Neural progenitor cell (in vitro differentiated cells): ENCODE measurements around the gene FBP1. TPM values are rescaled to one million over a fixed set of nuclear protein-coding genes. Genes with fewer than 3 reads are reported as not detected.

Experiments used
- DNase-seq: peaks from one replicate; pipeline ENCODE4 v3.0.0-alpha.2; 2016; ENCODE audit warnings: low spot score
- H2AFZ ChIP-seq: fragments of 200-600 bp; sonication (generic); replicated peaks from 2 replicates; pipeline ENCODE4 v1.6.1; 2016; ENCODE audit warnings: antibody characterized with exemption
- H3F3A ChIP-seq: fragments of 200-600 bp; sonication (generic); 2 replicates; pipeline ENCODE4 v1.6.1; 2016; ENCODE audit warnings: antibody characterized with exemption, low read depth
- H3K27ac ChIP-seq: fragments of 200-600 bp; sonication (generic); 2 replicates; pipeline ENCODE4 v1.5.1; 2016; ENCODE audit warnings: mild to moderate bottlenecking
- H3K27me3 ChIP-seq: fragments of 200-600 bp; sonication (generic); 2 replicates; pipeline ENCODE4 v1.6.1; 2016; ENCODE audit warnings: mild to moderate bottlenecking, moderate library complexity
- H3K36me3 ChIP-seq: fragments of 200-600 bp; sonication (generic); 2 replicates; pipeline ENCODE4 v1.5.1; 2016
- H3K4me1 ChIP-seq: fragments of 200-600 bp; sonication (generic); 2 replicates; pipeline ENCODE4 v1.6.1; 2016; ENCODE audit warnings: mixed run types
- H3K4me2 ChIP-seq: fragments of 200-600 bp; sonication (generic); 2 replicates; pipeline ENCODE4 v1.6.1; 2016
- H3K4me3 ChIP-seq: fragments of 200-600 bp; sonication (generic); 2 replicates; pipeline ENCODE4 v1.5.1; 2016
- H3K79me2 ChIP-seq: fragments of 200-600 bp; sonication (generic); 2 replicates; pipeline ENCODE4 v1.6.1; 2016; ENCODE audit warnings: low read depth
- H3K9ac ChIP-seq: fragments of 200-600 bp; sonication (generic); 2 replicates; pipeline ENCODE4 v1.6.1; 2016
- H3K9me3 ChIP-seq: fragments of 200-600 bp; sonication (generic); 2 replicates; pipeline ENCODE4 v1.5.1; 2016; ENCODE audit warnings: low read depth
- H4K20me1 ChIP-seq: fragments of 200-600 bp; sonication (generic); 2 replicates; pipeline ENCODE4 v1.6.1; 2016; ENCODE audit warnings: low read depth
- H3K27ac Mint-ChIP-seq: 3 replicates; pipeline ENCODE4 v1.8.0; 2021; ENCODE audit warnings: mixed read lengths
- H3K27me3 Mint-ChIP-seq: 2 replicates; pipeline ENCODE4 v1.8.0; 2022; ENCODE audit warnings: low read depth, mild to moderate bottlenecking, inconsistent platforms, moderate library complexity, mixed read lengths; ENCODE audit not compliant: insufficient read depth
- H3K36me3 Mint-ChIP-seq: 3 replicates; pipeline ENCODE4 v1.8.0; 2021; ENCODE audit warnings: mixed read lengths
- H3K4me1 Mint-ChIP-seq: 3 replicates; pipeline ENCODE4 v1.8.0; 2021; ENCODE audit warnings: mixed read lengths
- H3K4me3 Mint-ChIP-seq: 3 replicates; pipeline ENCODE4 v1.8.0; 2021; ENCODE audit warnings: mild to moderate bottlenecking, moderate library complexity, mixed read lengths
- H3K9me3 Mint-ChIP-seq: 3 replicates; pipeline ENCODE4 v1.8.0; 2020; ENCODE audit warnings: mixed read lengths
- EZH2 ChIP-seq: fragments of 200-600 bp; sonication (generic); IDR thresholded peaks from 2 replicates; pipeline ENCODE4 v1.6.1; 2017; ENCODE audit warnings: antibody characterized with exemption, mild to moderate bottlenecking, moderate library complexity
- EZH2phosphoT487 ChIP-seq: fragments of 200-600 bp; sonication (generic); IDR thresholded peaks from 2 replicates; pipeline ENCODE4 v1.6.1; 2017; ENCODE audit warnings: antibody characterized with exemption
- total RNA-seq: library from RNA; depleted of rRNA; stranded (reverse); fragments of >200 nt; gene quantifications from 2 replicates; pipeline ENCODE4 v1.2.3, GENCODE V29; 2015; ENCODE audit warnings: low replicate concordance
- TF ChIP-seq, protein P1 (sequence below): fragments of 200-600 bp; sonication (generic); IDR thresholded peaks from 2 replicates; pipeline ENCODE4 v1.5.1; 2017; ENCODE audit warnings: antibody characterized with exemption, mild to moderate bottlenecking

The FBP1 gene
- total RNA-seq, 1 donor from 2014 or later, result not detected

DNA sequence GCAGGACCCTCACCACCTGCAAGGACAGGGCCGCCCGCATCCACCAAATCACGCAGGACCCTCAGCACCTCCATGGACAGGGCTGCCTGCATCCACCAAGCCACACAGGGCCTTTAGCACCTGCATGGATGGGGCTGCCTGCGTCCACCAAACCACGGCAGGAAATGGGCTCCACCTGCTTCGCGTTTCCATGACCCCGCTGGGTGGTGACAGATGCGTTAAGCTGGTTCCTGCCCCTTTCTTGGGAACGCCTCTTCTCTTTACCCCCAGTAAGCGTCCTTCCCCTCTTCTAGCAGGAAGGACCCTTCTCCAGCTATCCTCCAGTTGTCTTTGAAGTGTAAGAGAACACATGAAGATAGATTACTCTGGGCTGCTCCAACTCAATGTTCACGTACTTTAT, 13.5 kb downstream of the FBP1 start:
- no peak for DNase-seq
- no peaks in the 10 kb centered on the region for H3K36me3 ChIP-seq
- H3K27me3 Mint-ChIP-seq, result peaks cover 9% of the 10 kb centered on the region

DNA sequence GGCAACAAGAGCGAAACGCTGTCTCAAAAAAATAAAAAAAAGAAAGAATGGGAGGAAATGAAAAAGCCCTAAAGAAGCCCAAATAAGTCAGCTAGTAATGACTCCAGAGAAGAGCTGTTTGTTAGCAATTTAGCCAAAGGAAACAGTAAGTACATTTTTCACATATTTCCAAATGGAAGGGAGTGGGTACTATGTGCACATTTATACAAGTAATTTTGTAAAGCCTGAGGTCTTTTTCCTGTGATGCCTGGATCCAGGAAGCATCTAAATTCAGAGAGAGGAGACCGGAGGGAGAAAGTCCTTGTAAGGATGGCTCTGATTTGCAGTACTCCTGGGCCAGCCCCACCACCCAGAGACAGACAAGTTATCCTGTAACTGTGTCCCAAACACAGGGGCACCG, 14.7 kb downstream of the FBP1 start:
- H3F3A ChIP-seq, result no peaks in the 10 kb centered on the region
- no peak for TF ChIP-seq EZH2phosphoT487
- TF ChIP-seq EZH2, result no peak
- TF ChIP-seq, protein P1, sequence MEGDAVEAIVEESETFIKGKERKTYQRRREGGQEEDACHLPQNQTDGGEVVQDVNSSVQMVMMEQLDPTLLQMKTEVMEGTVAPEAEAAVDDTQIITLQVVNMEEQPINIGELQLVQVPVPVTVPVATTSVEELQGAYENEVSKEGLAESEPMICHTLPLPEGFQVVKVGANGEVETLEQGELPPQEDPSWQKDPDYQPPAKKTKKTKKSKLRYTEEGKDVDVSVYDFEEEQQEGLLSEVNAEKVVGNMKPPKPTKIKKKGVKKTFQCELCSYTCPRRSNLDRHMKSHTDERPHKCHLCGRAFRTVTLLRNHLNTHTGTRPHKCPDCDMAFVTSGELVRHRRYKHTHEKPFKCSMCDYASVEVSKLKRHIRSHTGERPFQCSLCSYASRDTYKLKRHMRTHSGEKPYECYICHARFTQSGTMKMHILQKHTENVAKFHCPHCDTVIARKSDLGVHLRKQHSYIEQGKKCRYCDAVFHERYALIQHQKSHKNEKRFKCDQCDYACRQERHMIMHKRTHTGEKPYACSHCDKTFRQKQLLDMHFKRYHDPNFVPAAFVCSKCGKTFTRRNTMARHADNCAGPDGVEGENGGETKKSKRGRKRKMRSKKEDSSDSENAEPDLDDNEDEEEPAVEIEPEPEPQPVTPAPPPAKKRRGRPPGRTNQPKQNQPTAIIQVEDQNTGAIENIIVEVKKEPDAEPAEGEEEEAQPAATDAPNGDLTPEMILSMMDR, result no peak
- H3K27me3 ChIP-seq, result no peaks in the 10 kb centered on the region
- H3K36me3 ChIP-seq, result no peaks in the 10 kb centered on the region
- Mint-ChIP-seq H3K4me3 (no peak overlapping the region), H3K27me3 (peaks cover 11% of the 10 kb centered on the region), H3K4me1 (peaks cover 8% of the 10 kb centered on the region), H3K9me3 (no peaks in the 10 kb centered on the region), H3K36me3 (no peaks in the 10 kb centered on the region), H3K27ac (peak overlapping the region; percentile 42)
- no peaks in the 10 kb centered on the region for H3K79me2 ChIP-seq
- H3K4me3 ChIP-seq, result no peak overlapping the region
- no peaks in the 10 kb centered on the region for H4K20me1 ChIP-seq
- no peak overlapping the region for H3K4me2 ChIP-seq
- H3K9ac ChIP-seq, result no peak overlapping the region
- H3K4me1 ChIP-seq, result no peaks in the 10 kb centered on the region
- H2AFZ ChIP-seq, result no peak overlapping the region
- H3K9me3 ChIP-seq, result no peaks in the 10 kb centered on the region
- H3K27ac ChIP-seq, result no peak overlapping the region
- DNase-seq, result no peak

More for the DNA sequence above, 13.5 kb downstream of the FBP1 start:
- no peaks in the 10 kb centered on the region for H3K79me2 ChIP-seq
- H3K4me1 ChIP-seq, result peaks cover 3% of the 10 kb centered on the region
- no peaks in the 10 kb centered on the region for H3K9me3 ChIP-seq
- H2AFZ ChIP-seq, result no peak overlapping the region
- no peaks in the 10 kb centered on the region for H3K9me3 Mint-ChIP-seq
- H3K4me3 ChIP-seq, result no peak overlapping the region
- no peak overlapping the region for H3K4me3 Mint-ChIP-seq
- H3K4me1 Mint-ChIP-seq, result peaks cover 13% of the 10 kb centered on the region
- H3K27ac Mint-ChIP-seq, result no peak overlapping the region
- no peaks in the 10 kb centered on the region for H3F3A ChIP-seq
- H4K20me1 ChIP-seq, result no peaks in the 10 kb centered on the region
- no peak overlapping the region for H3K27ac ChIP-seq
- no peaks in the 10 kb centered on the region for H3K36me3 Mint-ChIP-seq
- TF ChIP-seq EZH2phosphoT487 (no peak), EZH2 (no peak)
- TF ChIP-seq, protein P1, result no peak
- H3K27me3 ChIP-seq, result no peaks in the 10 kb centered on the region
- no peak overlapping the region for H3K4me2 ChIP-seq
- H3K9ac ChIP-seq, result no peak overlapping the region

DNA sequence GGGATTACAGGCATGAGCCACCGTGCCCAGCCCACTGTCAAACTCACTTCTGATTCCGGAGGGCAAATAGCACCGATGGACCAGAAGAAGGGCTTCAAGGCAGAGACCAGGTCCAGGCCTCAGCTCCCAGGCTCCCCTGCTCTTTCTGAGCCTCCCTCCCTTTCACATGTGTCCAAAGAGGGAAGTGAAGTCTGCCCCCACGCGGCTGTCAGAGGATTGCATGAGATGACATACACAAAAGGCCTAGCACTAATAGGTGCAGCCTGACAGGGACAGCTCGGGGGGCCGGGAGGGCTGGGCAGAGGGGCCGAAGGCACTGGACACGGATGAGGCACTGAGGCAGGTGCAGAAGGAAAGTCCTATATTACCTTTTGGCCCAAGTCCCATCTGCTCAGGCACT, 16.1 kb downstream of the FBP1 start:
- TF ChIP-seq EZH2, result no peak
- no peak for TF ChIP-seq EZH2phosphoT487
- TF ChIP-seq, protein P1, result peak; percentile 69
- Histone ChIP-seq H3K27ac (no peak overlapping the region), H3F3A (no peaks in the 10 kb centered on the region), H3K79me2 (no peaks in the 10 kb centered on the region), H3K9me3 (no peaks in the 10 kb centered on the region), H3K9ac (no peak overlapping the region), H4K20me1 (no peaks in the 10 kb centered on the region), H2AFZ (peak overlapping the region; percentile 45), H3K4me1 (no peaks in the 10 kb centered on the region), H3K4me2 (no peak overlapping the region), H3K36me3 (no peaks in the 10 kb centered on the region), H3K27me3 (no peaks in the 10 kb centered on the region), H3K4me3 (no peak overlapping the region)
- peaks cover 8% of the 10 kb centered on the region for H3K27me3 Mint-ChIP-seq
- no peaks in the 10 kb centered on the region for H3K9me3 Mint-ChIP-seq
- H3K36me3 Mint-ChIP-seq, result no peaks in the 10 kb centered on the region
- peaks cover 8% of the 10 kb centered on the region for H3K4me1 Mint-ChIP-seq
- H3K4me3 Mint-ChIP-seq, result no peak overlapping the region
- DNase-seq, result peak; percentile 70
- H3K27ac Mint-ChIP-seq, result no peak overlapping the region
